GM18508 (cell line): ENCODE measurements around the gene STOM.

Source experiments
- ATAC-seq: cut with Tn5 transposase; IDR thresholded peaks from one replicate; pipeline ENCODE4 v1.9.1; 2021; ENCODE audit warnings: moderate number of reproducible peaks; ENCODE audit not compliant: insufficient read depth, unreplicated experiment

The STOM gene

DNA sequence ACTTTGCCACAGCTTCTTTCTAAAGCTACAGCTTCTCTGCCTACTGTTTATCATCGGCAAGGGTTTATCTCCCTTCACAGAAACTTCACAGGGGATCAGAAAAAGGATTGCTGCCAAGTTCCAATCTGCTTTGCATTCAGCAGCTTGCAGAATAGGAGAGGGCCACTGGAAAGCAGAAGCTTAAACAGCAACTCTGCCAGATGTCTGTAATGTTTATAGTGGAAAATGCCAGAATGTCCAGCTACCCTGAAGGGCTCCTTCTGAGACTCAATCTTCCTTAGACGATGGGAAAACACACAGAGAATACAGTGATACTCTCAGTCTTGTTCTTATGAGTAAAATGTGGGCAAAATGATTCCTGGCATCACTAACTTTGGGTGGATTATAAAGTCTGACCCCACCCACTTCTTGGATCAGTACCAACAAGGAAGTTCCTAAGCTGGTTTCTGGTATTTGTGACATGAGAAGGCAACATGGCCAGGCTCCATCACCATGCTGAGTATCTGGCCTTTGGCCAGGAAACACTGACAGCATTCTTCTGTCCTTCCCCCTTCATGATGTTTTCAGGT lies 19.0 kb downstream of the STOM start:
- ATAC-seq: no peak

DNA sequence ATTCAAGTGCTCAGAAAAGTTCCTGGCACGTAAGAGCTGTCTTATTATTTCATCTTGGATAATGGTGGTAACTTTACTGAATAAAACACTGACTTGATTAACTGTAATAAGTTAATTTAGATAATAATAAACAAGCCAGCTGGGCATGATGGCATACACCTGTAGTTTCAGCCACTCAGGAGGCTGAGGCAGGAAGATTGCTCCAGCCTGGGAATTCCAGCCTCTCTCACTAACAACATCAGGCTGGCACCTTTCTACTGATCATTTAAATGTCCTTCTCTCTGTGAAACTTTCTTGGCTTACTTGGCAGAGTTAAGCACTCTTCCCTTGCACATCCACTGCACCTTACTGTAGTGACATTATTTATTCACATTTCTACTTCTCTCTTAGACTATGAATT lies 20.0 kb downstream of the STOM start:
- no peak for ATAC-seq

DNA sequence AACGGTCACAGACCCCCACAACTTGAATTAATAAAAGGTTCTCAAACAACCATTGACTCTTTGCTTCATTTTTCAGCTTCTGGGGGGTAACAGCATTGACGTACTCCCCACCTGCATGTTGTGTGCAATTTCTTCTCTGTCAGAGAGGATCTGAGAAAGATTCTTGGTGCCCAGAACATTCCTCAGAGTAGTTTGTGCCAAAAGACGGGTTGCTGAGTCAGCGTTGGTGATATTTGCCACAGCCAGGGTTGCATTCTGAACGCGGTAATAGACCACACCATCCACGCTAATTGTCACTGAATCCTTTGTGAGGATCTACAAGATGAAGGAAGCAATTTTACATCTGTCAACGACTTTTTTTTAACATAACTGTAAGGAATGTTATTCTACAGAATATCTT lies 21.0 kb downstream of the STOM start:
- no peak for ATAC-seq

DNA sequence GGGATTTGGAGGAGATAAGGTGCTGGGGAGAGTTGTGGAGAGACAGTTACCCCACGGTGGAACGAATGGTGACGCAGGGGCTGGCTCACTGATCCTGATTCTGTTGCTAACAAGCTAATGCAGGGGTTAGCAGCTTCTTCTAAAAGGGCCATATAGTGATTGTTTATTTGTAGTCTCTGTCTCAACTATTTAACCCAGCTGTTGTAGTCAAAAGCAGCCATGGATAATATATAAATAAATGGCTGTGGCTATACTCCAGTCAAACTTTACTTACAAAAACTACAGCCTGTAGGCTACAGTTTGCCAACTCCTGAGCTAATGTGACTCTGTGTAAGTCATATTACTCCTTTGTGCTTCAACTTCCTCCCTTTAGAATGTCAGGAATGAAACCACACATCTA lies 21.8 kb downstream of the STOM start:
- ATAC-seq: no peak

DNA sequence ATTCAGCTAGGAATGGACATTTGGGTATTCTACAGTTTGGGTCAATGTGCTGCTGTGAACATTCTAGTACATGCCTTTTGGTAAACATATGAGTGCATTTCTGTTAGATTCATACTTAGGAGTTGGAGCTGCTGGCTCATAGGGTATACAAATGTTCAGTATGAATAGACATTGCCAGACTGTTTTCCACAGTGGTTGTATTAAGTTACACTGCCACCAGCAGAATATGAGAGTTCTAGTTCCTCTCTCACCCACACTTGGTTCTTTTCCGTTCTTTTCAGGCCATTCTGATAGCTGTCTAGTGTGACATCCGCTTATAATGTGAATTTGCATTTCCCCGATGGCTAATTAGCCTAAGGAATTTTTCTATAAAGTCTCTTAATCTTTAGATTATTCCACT lies 25.0 kb downstream of the STOM start:
- no peak for ATAC-seq

DNA sequence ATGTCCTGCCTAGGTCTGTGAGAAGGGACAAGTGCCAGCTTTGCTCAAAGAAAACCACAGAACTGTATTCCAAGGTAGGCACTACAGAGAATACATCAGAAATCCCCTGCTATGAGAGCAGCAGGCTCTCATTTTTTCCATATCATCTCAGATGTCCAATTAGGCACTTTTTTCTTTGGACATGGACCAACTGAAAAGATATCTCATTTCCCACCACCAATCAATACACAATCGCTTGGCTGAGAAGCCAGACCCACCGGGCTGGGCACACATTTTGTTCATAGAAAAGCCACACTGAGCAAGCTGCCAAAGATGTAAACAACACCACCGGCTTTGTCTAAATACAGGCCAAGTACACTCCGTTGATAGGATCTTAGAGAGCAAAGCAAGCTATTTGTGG lies 25.9 kb downstream of the STOM start:
- ATAC-seq: no peak

DNA sequence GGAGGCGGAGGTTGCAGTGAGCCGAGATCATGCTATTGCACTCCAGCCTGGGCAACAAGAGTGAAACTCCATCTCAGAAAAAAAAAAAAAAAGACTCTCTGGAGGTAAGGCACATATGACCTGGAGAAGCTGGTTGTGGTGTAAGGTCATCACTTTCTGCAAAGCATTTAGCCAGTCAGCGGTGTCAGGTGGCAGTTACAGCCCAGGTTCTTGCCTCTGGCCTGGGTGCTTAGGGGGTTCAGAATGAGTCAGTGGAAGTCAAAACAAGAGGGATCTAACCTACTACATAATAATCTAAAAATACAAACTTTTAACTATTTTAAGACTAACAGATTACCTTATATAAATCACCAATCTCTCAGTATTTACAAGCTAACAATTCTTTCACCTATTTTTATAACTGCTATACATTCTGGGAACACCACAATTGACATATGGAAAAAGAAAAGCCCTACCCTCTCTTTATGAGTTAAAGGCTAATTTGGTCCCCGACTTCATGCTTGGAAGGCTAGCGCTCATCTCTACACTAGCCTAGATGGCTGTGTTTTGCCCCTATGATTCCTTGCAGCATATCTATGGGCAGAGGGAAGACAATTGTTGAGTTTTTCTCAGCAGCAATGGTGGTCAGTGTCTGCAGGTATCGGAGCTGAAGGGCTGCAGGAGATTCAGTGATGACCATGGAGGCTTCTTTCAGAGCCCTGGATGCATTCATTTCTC lies 29.2 kb downstream of the STOM start:
- ATAC-seq: peak; percentile 91

DNA sequence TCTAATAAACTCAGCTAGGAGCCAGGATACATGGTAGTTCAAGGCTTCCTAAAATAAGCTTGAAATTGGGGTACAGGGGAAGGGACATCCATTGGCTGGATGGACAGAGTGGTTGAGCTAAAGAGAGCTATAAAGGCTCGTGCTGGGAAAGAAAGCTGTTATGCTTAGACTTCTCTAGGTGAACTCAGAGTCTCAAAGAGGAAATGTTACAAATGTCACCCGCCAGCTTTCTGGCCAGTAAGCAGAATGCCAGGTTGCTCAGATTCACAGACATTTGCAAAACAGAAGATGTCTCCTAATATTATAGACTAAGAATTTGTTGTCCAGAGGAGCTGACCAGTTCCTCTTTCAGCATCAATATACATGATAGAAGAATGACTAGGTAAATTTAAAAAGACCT lies 30.6 kb downstream of the STOM start:
- ATAC-seq: no peak

DNA sequence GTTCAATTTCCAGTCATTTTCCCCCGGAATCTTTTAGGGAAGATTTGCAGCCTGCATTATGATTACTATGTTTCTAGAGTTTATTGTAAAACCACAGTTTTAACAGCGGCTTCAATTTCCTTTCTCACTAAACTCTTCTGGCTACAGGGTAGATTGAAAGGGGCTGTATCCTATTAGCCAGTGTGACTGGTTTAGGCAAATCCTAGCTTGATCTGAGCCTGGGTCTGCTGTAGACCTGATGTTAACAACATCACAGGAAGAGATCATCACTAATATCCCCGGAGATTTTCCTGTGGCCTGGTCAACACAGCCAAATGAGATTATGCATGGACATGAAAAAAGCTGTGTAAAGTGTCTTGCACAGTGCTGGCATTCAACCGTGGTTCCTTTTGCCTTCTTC lies 33.4 kb downstream of the STOM start:
- no peak for ATAC-seq

DNA sequence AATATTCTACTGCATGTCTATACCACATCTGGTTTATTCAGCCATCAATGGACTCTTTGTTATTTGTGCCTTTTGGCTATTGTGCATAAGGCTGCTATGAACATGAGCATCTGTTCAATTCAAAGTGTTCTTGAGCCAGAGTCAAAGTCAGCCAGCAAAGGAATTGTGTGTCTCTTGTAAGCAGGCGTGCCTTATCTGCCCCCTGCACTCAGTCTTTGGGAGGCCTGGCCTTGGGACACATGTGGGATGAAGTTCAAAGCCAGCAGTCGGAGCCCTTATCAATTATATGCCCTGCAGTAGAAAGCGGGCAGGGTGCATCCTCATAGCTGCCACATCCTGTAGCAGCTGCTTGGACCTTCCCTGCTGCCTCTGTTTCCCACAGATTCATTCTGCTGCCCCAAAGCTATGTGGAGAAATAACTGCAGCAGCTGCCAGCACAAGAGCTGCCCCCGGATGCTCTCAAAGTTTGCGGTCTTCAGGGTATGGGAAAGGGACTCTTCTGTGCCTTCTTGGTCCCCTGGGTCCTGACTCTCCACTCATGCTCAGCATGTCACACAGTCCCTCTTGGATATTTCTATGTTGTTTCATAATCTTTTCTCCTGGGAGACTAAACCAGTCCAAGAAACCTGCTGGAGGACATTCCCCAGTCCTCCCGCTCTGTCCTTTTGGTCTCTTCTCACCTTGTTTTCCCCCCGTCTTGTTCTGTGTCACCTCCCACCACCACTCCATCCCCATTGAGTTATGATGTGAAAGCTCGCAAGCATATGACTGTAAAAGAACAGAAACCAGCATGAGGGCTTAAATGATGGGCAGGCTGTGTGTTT lies 35.9 kb downstream of the STOM start:
- ATAC-seq: no peak

DNA sequence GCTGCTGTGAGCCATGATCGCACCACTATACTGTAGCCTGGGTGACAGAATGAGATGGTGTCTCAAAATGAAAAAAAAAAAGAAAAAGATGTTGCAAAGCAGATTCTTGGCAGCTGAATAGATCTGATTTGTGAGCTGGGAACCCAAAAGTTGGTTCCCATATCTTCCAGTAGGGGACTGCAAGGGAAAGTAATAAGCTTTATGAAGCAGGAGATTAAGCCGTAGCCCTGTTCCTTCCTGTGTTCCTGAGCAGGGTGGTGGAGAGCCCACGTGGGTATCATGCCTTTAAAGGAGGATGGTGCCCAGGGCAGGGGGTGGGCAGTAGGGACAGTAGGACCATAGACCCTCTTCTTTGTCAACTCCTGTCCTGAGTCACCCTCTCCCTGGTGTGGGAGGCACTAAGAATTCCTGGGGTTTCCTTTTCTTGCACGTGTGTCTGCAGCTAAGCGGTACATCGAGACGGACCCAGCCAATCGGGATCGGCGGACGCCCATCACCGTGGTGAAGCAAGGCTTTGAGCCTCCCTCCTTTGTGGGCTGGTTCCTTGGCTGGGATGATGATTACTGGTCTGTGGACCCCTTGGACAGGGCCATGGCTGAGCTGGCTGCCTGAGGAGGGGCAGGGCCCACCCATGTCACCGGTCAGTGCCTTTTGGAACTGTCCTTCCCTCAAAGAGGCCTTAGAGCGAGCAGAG lies 37.9 kb downstream of the STOM start:
- no peak for ATAC-seq

DNA sequence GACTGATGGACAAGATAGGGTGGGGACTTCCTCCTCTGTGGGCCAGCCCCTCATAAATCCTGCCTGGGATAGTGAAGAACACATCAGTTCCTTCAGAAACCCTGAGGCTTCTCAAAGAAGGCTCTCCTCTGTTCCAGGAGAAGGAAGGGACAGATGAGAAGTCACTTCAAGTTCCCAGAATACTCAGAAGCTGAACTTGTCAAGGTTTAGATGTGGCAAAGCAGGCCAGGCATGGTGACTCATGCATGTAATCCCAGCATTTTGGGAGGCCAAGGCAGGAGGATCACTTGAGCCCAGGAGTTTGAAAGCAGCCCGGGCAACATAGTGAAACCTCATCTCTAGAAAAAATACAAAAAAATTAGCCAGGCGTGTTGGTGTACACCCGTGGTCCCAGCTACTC lies 38.5 kb downstream of the STOM start:
- no peak for ATAC-seq

DNA sequence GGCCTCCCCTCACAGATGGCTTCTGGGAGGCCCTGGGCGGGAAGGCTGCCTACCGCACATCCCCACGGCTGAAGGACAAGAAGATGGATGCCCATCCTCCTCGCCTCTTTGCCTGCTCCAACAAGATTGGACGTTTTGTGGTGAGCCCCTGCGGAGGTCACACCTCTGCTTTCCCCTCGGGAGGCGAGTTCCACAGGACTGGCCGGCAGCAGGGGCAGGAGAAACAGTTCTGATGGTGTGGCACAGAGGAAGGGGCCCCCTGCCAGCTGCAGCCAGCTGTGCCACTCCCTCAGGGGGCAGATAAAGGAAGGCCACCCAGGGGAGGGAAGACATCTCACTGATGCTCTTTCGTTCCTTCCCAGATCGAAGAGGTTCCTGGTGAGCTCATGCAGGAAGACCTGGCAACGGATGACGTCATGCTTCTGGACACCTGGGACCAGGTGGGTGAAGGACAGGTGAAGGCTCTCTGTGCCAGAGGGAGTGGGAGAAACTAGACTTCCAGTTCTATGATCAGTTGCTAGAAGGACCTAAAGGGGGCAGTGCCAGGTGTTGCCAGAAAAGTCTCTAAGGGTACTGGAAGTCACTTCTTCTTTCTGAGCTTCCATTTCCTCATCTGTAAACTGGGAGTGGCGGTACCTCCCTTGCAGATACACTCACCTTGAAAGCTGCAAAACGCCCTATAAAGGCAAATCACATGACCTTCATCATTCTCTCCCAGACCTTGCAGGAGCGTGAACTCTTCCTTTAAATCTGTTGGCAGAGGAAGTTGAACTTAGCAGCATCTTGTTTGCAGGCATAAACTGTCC lies 41.0 kb downstream of the STOM start:
- no peak for ATAC-seq

DNA sequence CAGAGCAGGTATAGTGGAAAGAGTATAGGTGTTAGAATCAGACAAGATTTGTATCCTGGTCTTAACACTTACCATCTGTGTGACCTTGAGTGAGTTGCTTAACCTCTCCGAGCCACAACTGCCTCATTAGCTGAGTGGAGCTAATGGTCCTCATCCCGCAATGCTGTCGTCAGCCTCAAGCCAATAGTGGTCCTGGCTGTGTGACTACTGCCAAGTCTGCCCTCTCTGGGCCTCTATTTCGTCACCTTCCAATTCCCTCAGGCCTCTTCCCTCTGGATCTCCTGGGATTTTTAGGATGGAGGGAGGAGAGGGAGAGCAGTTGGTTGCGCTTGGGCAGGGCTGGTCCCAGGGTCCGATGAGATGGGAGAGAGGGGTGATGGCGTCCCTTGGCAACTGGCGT lies 41.6 kb downstream of the STOM start:
- no peak for ATAC-seq

DNA sequence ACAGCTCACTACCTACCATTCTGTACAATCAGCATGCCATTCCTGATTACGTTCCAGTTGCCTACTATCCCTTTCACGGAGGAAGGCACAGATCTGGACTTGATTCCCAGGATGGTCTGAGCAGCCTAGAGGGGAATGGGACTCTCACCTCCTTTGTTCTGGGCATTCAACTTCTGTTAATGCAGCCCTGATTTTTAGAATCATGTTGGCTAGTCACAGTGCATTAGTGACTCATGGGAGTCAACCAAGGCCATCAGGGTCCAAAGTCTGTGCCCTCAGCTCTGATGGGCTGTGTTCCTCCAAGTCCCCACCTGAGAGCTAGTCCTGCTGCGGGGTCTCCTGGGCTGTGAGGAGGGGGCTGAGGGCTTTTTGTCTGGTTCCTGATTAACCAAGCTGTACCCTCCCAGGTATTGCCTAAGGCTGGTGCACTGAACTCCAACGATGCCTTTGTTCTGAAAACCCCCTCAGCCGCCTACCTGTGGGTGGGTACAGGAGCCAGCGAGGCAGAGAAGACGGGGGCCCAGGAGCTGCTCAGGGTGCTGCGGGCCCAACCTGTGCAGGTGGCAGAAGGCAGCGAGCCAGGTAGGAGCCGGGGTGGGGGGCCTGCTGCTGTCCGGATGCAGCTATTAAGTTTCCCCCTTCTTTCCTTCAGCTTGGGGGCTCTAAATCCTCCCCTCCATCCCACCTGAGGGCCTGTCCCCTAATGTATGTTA lies 43.0 kb downstream of the STOM start:
- ATAC-seq: no peak

DNA sequence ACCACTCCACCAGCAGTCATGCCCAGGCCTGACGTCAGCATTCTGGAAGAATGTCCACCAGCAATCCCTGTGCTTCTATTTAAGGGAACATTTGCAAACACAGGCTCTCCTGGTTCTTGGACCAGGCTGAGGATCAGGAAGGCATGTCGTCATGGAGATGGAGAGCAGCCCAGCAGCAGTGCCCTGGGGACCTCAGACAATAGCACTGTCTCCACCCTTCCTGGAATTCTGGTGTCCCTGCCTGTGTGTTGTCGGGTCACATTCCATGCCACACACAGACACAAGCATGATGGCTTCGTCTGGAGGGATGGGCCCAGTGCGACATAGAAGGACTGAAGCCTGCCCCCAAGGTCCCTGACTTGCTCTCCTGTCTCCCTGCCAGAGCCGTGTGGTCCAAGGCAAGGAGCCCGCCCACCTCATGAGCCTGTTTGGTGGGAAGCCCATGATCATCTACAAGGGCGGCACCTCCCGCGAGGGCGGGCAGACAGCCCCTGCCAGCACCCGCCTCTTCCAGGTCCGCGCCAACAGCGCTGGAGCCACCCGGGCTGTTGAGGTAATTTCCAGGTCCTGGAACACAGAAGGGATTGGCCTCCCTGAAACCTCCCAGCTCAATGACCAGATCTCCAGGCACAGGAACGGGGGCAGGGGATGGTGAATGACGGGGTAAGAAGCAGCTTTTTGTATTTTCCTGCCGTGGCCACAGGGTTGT lies 43.8 kb downstream of the STOM start:
- ATAC-seq: no peak

DNA sequence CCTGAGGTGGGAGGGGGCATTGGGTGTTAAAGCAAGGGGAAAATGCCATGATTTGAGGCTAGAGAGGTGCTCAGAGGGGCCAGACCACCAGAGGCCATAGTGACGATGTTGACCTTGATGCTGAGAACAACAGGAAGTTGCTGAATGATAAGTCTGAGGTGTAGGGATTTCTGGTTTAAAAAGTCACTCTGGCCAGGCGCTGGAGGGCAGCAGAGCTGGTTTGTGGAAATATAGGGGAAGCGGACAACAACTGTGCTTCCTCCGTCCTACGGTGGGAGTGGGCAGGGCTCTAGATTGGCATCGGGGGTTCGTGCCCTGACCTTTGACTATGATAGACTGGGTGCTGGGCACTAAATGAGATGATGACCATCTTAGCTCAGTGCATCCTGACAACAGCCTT lies 44.7 kb downstream of the STOM start:
- ATAC-seq: no peak

DNA sequence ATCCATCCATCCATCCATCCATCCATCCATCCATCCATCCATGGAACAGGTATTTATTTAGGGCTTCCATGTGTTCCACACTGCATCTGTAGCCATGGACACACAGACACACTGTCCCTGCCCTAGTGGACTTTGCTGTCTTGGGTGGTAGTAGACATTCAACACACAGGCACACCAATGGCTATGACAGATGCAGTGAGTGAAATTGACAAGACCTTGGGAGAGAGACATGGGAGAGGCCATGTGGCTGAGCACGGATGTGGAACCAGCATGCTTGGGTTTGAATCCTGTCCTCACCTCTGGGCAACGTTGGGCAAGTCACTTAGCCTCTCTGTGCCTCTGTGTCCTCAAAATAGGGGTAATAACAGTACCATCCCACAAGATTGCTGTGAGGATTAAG lies 45.3 kb downstream of the STOM start:
- ATAC-seq: no peak

DNA sequence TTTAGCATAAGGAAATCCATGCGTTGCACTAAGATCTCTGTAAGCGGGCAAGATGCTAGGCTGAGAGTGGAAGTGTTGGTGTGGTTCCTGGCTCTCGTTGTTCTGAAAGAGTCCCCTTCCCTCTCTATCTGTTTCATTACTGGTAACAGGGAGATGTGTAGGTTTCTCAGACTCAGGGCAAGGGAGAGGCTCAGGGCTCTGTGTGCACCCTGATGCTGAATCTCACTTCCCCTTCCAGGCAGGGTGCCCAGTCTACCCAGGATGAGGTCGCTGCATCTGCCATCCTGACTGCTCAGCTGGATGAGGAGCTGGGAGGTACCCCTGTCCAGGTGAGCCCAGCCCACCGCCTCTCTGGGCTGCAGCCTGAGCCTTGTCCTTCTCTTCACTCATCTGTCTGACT lies 45.7 kb downstream of the STOM start:
- ATAC-seq: no peak
